CD4-positive, alpha-beta T cell treated with Interleukin-2 at 100 ng/mL for 4 hours (primary cell): ENCODE data around the gene PYGO1.
"Not testable (repeated sequence)": the region's sequence is repeated elsewhere in the genome, so short reads cannot be mapped to it uniquely, and the experiment has no call there.

ENCODE experiments used
- DNase-seq: peaks from one replicate; pipeline ENCODE4 v3.0.0-alpha.2; 2020; ENCODE audit warnings: low spot score

PYGO1 gene

GRCh38 chr15:55564347-55565145 lies 23.6 kb downstream of the PYGO1 start:
- no peak for DNase-seq

- DNase-seq = no peak
These were observed 25.5 kb downstream of the PYGO1 start for GRCh38 chr15:55562601-55563000.

- no peak for DNase-seq
These were observed 33.1 kb downstream of the PYGO1 start for GRCh38 chr15:55555089-55555488.

- DNase-seq = no peak
These were observed 35.2 kb downstream of the PYGO1 start for GRCh38 chr15:55552926-55553325.

- no peak for DNase-seq
These were observed 35.7 kb downstream of the PYGO1 start for GRCh38 chr15:55552451-55552850.

GRCh38 chr15:55549305-55549704 lies 38.8 kb downstream of the PYGO1 start:
- DNase-seq = no peak

GRCh38 chr15:55546718-55547117 lies 41.4 kb downstream of the PYGO1 start:
- DNase-seq = no peak

- DNase-seq = peak; percentile 22
These were observed 52.7 kb downstream of the PYGO1 start for GRCh38 chr15:55535436-55535835.

GRCh38 chr15:55532944-55533343 lies 55.2 kb downstream of the PYGO1 start:
- DNase-seq = no peak

- no peak for DNase-seq
These were observed 57.3 kb downstream of the PYGO1 start for GRCh38 chr15:55530861-55531313.

GRCh38 chr15:55528812-55529211 lies 59.3 kb downstream of the PYGO1 start:
- no peak for DNase-seq

GRCh38 chr15:55527150-55527549 lies 61.0 kb downstream of the PYGO1 start:
- DNase-seq = no peak

- DNase-seq = peak; percentile 37
These were observed 61.5 kb downstream of the PYGO1 start for GRCh38 chr15:55526559-55527036.

GRCh38 chr15:55522742-55523450 lies 65.2 kb downstream of the PYGO1 start:
- DNase-seq = no peak

- no peak for DNase-seq
These were observed 69.5 kb downstream of the PYGO1 start for GRCh38 chr15:55518641-55519040.

- no peak for DNase-seq
These were observed 70.1 kb downstream of the PYGO1 start for GRCh38 chr15:55518009-55518408.

GRCh38 chr15:55515991-55516776 lies 72.0 kb downstream of the PYGO1 start:
- no peak for DNase-seq

GRCh38 chr15:55515491-55515890 lies 72.7 kb downstream of the PYGO1 start:
- DNase-seq = no peak

- DNase-seq = no peak
These were observed 73.7 kb downstream of the PYGO1 start for GRCh38 chr15:55514414-55514850.

GRCh38 chr15:55513621-55514413 lies 74.3 kb downstream of the PYGO1 start:
- not testable (repeated sequence) for DNase-seq

- no peak for DNase-seq
These were observed 75.0 kb downstream of the PYGO1 start for GRCh38 chr15:55513152-55513551.

- DNase-seq = no peak
These were observed 80.6 kb downstream of the PYGO1 start for GRCh38 chr15:55507567-55507966.
